CD4-positive, alpha-beta T cell treated with Interleukin-17A for 1 hour (primary cell): ENCODE results near the gene SLC30A10.
"Not testable (repeated sequence)": the region's sequence is repeated elsewhere in the genome, so short reads cannot be mapped to it uniquely, and the experiment has no call there.

ENCODE experiments used
- DNase-seq: peaks from one replicate; pipeline ENCODE4 v3.0.0-alpha.2; 2020

The SLC30A10 gene

GRCh38 chr1:219888667-219889066 lies 39.7 kb downstream of the SLC30A10 start:
- not testable (repeated sequence) for DNase-seq

GRCh38 chr1:219885680-219886079 lies 42.7 kb downstream of the SLC30A10 start:
- DNase-seq: no peak

GRCh38 chr1:219883400-219884332 lies 44.7 kb downstream of the SLC30A10 start:
- no peak for DNase-seq

GRCh38 chr1:219882755-219883154 lies 45.6 kb downstream of the SLC30A10 start:
- no peak for DNase-seq

- no peak for DNase-seq
These were observed 46.3 kb downstream of the SLC30A10 start for GRCh38 chr1:219882096-219882495.

GRCh38 chr1:219880765-219881457 lies 47.4 kb downstream of the SLC30A10 start:
- DNase-seq: no peak

GRCh38 chr1:219876798-219877209 lies 51.6 kb downstream of the SLC30A10 start:
- no peak for DNase-seq

GRCh38 chr1:219875860-219876259 lies 52.5 kb downstream of the SLC30A10 start:
- no peak for DNase-seq

- not testable (repeated sequence) for DNase-seq
These were observed 55.8 kb downstream of the SLC30A10 start for GRCh38 chr1:219872538-219872937.

- no peak for DNase-seq
These were observed 56.8 kb downstream of the SLC30A10 start for GRCh38 chr1:219871427-219872057.

GRCh38 chr1:219868615-219869014 lies 59.7 kb downstream of the SLC30A10 start:
- not testable (repeated sequence) for DNase-seq
